HG02938 (cell line): ENCODE measurements around the gene FAM193B.
A peak's percentile ranks its signal among the peaks of the same experiment; 100 is the strongest.

ENCODE experiments used
- ATAC-seq: cut with Tn5 transposase; IDR thresholded peaks from one replicate; pipeline ENCODE4 v1.9.1; 2021; ENCODE audit warnings: mild to moderate bottlenecking, moderate library complexity; ENCODE audit not compliant: unreplicated experiment

Gene FAM193B

GRCh38 chr5:177516601-177517568, 37.5 kb downstream of the FAM193B start, which contains the start of gene DDX41:
Gene DDX41 (minus strand): TSS chr5:177516961. CDS start chr5:177516945, 16 bp downstream.
- peak; percentile 82 for ATAC-seq

- no peak for ATAC-seq
These were observed 38.8 kb downstream of the FAM193B start for GRCh38 chr5:177515580-177515979.

- ATAC-seq = no peak
These were observed 39.8 kb downstream of the FAM193B start for GRCh38 chr5:177514541-177514940.

GRCh38 chr5:177513500-177513899, 40.9 kb downstream of the FAM193B start:
- ATAC-seq = no peak

- ATAC-seq = no peak
These were observed 41.5 kb downstream of the FAM193B start for GRCh38 chr5:177512736-177513380.

GRCh38 chr5:177511796-177512675, 42.3 kb downstream of the FAM193B start:
- ATAC-seq = no peak

GRCh38 chr5:177511181-177511580, 43.2 kb downstream of the FAM193B start:
- no peak for ATAC-seq

GRCh38 chr5:177510567-177511053, 43.8 kb downstream of the FAM193B start:
- peak; percentile 41 for ATAC-seq

- peak; percentile 34 for ATAC-seq
These were observed 44.3 kb downstream of the FAM193B start for GRCh38 chr5:177509991-177510566.

GRCh38 chr5:177509381-177509951, 44.9 kb downstream of the FAM193B start, which contains the start of gene DOK3:
Gene DOK3 (minus strand): TSS chr5:177509826. CDS start chr5:177509540, 286 bp downstream.
- peak; percentile 24 for ATAC-seq

- ATAC-seq = no peak
These were observed 45.5 kb downstream of the FAM193B start for GRCh38 chr5:177508837-177509236.

- no peak for ATAC-seq
These were observed 46.1 kb downstream of the FAM193B start for GRCh38 chr5:177508221-177508611.

- ATAC-seq = no peak
These were observed 46.7 kb downstream of the FAM193B start for GRCh38 chr5:177507596-177508220.

- no peak for ATAC-seq
These were observed 47.2 kb downstream of the FAM193B start for GRCh38 chr5:177507165-177507564.

GRCh38 chr5:177505075-177505474, 49.3 kb downstream of the FAM193B start:
- ATAC-seq = no peak

GRCh38 chr5:177504086-177505056, 50.0 kb downstream of the FAM193B start:
- ATAC-seq = no peak

GRCh38 chr5:177503351-177504085, 50.8 kb downstream of the FAM193B start:
- ATAC-seq = no peak

- ATAC-seq = no peak
These were observed 51.5 kb downstream of the FAM193B start for GRCh38 chr5:177502886-177503285.
